Measurements from ENCODE around the gene ALDH2.
"Not testable (repeated sequence)": the region's sequence is repeated elsewhere in the genome, so short reads cannot be mapped to it uniquely, and the experiment has no call there.

DNA sequence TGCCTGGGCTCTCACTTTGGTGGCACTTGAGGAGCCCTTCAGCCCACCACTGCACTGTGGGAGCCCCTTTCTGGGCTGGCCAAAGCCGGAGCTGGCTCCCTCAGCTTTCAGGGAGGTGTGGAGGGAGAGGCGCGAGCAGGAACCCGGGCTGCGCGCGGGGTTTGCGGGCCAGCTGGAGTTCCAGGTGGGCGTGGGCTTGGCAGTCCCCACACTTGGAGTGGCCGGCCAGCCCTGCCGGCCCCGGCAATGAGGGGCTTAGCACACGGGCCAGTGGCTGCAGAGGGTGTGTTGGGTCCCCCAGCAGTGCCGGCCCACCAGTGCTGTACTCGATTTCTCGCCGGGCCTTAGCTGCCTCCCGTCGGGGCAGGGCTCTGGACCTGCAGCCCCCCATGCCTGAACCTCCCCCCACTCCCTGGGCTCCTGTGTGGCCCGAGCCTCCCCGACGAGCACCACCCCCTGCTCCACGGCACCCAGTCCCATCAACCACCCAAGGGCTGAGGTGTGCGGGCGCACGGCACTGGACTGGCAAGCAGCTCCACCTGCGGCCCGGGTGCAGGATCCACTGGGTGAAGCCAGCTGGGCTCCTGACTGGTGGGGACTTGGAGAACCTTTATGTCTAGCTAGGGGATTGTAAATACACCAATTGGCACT is 68.9 kb downstream of the ALDH2 start:
- TF ChIP-seq, protein P1, sequence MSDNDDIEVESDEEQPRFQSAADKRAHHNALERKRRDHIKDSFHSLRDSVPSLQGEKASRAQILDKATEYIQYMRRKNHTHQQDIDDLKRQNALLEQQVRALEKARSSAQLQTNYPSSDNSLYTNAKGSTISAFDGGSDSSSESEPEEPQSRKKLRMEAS (IDR thresholded peaks at IDR 0.05; ENCODE audit: low read depth) = not testable (repeated sequence)
- not testable (repeated sequence) for TF ChIP-seq GABPA (IDR thresholded peaks at IDR 0.05; ENCODE audit: low read depth); YY1 (IDR thresholded peaks at IDR 0.05; ENCODE audit: low read depth); RXRA (IDR thresholded peaks at IDR 0.05; ENCODE audit: borderline replicate concordance, low read depth); NFIC (IDR thresholded peaks at IDR 0.05; ENCODE audit: borderline replicate concordance); RCOR1 (IDR thresholded peaks at IDR 0.05; ENCODE audit: low read length); TAF1 (IDR thresholded peaks at IDR 0.05; ENCODE audit: borderline replicate concordance, low read depth, low read length); POLR2AphosphoS5 (IDR thresholded peaks at IDR 0.05; ENCODE audit: low read depth, low read length); EP300 (IDR thresholded peaks at IDR 0.05; ENCODE audit: borderline replicate concordance in 1 of 2, low read depth in 1 of 2, low read length in 1 of 2); NRF1 (IDR thresholded peaks at IDR 0.05; ENCODE audit: low read depth, low read length)
- TF ChIP-seq, protein P2, sequence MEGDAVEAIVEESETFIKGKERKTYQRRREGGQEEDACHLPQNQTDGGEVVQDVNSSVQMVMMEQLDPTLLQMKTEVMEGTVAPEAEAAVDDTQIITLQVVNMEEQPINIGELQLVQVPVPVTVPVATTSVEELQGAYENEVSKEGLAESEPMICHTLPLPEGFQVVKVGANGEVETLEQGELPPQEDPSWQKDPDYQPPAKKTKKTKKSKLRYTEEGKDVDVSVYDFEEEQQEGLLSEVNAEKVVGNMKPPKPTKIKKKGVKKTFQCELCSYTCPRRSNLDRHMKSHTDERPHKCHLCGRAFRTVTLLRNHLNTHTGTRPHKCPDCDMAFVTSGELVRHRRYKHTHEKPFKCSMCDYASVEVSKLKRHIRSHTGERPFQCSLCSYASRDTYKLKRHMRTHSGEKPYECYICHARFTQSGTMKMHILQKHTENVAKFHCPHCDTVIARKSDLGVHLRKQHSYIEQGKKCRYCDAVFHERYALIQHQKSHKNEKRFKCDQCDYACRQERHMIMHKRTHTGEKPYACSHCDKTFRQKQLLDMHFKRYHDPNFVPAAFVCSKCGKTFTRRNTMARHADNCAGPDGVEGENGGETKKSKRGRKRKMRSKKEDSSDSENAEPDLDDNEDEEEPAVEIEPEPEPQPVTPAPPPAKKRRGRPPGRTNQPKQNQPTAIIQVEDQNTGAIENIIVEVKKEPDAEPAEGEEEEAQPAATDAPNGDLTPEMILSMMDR (IDR thresholded peaks at IDR 0.05) = not testable (repeated sequence)
